H7 (cell line): ENCODE results near the gene ADAMTSL5. TPM values are rescaled to one million over a fixed set of nuclear protein-coding genes. Genes with fewer than 3 reads are reported as not detected.
"Not testable (repeated sequence)": the region's sequence is repeated elsewhere in the genome, so short reads cannot be mapped to it uniquely, and the experiment has no call there.

ENCODE experiments used
- DNase-seq: peaks from one replicate; pipeline ENCODE4 v3.0.0; 2012
- H3K27me3 ChIP-seq: 2 replicates; pipeline ENCODE4 v1.6.0; 2011; ENCODE audit warnings: mild to moderate bottlenecking, low read length; ENCODE audit not compliant: control insufficient read depth, insufficient read depth
- H3K36me3 ChIP-seq: replicated peaks from 2 replicates; pipeline ENCODE4 v1.5.1; 2011; ENCODE audit warnings: low read length; ENCODE audit not compliant: control insufficient read depth, insufficient read depth
- H3K4me3 ChIP-seq: 2 replicates; pipeline ENCODE4 v1.5.1; 2011; ENCODE audit warnings: low read depth, mild to moderate bottlenecking, control low read depth, low read length, moderate library complexity; ENCODE audit not compliant: insufficient read depth
- total RNA-seq: library from RNA; depleted of rRNA; stranded (reverse); fragments of >200 nt; shearing (Covaris generic); gene quantifications from 2 replicates; pipeline ENCODE4 v1.2.3, GENCODE V29; 2014

ADAMTSL5 gene
- total RNA-seq, 1 experiment from 2014 or later = 0.21 TPM

DNA sequence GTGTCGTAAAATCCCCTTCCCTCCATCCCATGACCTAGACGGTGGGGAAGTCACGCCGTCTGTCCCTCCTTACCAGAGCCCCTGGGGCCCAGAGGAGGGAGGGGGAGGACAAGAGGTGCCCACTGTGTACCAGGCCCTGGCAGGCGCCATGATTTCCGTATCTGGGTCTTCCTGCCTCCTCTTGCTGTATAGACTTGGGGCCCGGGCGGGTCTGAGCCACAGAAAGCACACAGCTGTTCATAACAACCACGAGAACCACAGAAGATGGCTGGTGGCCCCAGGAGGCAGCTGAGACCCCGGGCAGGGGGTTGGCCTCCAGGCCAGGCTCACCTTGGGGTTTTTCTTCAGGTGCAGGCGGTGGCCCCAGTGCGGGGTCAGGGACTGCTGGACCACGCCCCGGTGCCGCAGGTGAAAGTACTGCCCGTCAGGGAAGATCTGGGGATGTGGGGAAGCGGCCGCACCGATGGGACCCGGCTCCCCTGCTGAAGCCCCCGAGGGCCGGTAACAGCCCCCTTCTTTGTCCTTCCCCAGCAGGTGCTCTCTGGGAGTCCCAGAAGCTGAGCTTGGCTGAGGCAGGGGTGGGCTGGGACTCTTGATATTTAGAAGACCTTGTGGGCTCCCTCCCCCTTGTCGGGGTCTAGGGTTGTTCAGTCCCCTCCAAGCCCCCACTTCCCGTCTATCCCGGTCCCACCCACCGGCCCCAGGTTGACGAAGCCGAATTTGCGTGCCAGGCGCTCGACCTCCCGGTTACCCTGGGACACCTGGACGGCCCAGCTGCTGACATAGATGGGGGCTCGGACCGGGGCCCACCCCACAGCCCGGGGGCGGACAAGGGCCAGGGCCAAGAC is 23.1 kb downstream of the ADAMTSL5 start:
- Histone ChIP-seq H3K4me3 (peak overlapping the region; percentile 49), H3K36me3 (no peaks in the 10 kb centered on the region), H3K27me3 (peaks cover 19% of the 10 kb centered on the region)
- peak; percentile 84 for DNase-seq

DNA sequence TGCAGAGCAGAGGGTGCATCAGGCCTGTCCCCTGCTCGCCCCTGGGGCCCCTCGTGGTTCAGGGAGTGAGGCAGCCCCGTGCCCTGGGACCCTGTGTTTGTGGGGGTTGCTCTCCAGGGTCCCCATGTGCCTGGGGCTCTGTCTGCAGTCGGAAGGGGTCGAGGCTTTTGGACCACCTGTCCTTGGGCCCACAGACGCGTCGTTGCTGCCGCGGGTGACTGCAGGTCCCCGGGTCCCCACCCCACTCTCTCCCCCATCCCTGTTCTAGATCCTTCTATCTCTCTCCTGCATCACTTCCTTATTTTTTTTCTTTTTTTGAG is 24.6 kb downstream of the ADAMTSL5 start:
- peaks cover 19% of the 10 kb centered on the region for H3K27me3 ChIP-seq
- no peak for DNase-seq
- no peaks in the 10 kb centered on the region for H3K36me3 ChIP-seq
- no peak overlapping the region for H3K4me3 ChIP-seq

DNA sequence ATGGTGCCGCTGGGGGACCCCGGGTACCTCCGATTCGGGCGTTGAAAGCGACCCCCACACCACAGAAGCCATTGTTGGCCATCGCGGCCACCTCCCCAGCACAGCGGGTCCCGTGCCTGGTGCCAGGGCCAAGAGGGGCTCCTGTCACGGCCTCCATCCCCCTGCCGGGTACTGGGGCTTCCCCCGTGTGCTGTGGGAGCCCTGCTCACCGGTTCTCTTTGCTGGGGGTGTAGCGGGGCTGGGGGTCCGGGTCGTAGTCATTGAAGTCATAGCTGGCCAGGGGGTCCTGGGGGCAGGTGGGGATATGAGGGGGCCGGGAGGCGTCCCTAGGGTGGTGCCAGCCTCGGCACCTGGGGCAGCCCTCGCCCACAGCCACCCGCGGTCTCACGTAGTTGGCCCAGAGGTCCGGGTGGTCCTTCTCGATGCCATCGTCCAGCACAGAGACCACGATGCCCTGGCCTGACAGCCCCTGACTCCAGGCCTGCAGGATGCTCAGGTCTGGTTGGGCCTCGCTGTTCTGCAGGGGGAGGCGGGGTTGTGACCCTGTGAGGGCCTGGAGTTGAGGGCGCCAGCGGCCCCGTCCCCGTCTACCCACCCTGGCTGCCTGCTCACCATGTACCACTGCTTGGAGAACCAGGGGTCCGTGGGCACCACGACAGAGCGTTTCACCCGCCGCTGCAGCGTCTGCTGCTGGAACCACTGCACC is 25.1 kb downstream of the ADAMTSL5 start:
- Histone ChIP-seq H3K36me3 (no peaks in the 10 kb centered on the region), H3K27me3 (peaks cover 16% of the 10 kb centered on the region), H3K4me3 (no peak overlapping the region)
- no peak for DNase-seq

DNA sequence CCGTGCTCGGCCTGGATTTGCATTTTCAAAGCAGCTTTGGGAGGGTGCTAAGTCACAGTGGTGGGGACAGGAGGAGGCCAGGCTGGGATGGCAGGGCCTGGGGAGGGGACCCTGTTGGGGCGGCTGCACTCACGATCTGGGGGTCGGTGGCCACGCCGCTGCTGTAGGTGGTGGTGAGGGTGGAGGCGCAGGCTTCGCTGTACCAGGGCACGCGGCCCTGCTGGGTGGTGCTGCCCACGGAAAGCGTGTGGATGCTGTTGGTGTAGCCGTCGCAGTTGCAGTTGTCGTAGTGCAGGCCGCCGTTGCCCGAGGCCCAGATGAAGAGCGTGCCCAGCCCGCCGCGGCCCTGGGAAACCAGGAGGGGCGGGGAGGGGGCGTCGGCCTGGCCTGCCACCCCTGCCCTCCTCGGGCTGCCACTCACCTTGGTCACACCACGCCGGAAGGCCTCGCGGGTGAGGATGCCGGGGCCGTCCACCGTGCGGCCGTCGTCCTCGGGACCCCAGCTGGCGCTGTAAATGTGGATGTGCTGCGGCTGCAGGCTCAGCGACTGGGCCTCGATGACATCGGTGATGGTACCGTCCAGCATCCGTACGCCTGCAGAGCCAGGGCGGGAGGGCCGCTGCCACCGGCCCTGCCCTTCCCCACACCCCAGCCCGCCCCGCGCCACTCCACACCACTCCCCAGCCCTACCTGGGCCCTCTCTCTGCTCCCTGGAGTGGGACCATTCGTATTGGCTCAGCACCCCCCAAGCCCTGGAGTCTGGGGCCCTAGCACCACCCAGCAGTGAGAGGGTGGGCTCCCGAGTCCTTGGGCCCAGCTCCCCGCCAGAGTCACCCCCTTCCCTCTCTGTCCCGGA is 25.9 kb downstream of the ADAMTSL5 start:
- Histone ChIP-seq H3K27me3 (peaks cover 11% of the 10 kb centered on the region), H3K4me3 (no peak overlapping the region), H3K36me3 (no peaks in the 10 kb centered on the region)
- DNase-seq = peak; percentile 64

DNA sequence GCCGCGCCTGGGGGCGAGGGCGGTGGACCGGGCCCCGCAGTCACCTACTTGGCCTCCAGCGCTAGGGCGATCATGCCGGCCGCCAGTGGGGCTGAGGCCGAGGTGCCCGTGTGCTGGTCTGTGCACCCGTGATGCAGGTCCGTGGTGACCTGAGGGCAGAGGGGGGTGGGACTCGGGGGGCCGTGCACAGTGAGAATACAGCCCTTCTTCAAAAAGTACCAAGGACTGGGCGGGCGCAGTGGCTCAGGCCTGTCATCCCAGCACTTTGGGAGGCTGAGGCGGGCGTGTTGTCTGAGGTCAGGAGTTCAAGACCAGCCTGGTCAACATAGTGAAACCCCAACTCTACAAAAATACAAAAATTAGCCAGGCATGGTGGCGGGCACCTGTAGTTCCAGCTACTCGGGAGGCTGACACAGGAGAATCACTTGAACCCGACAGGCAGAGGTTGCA is 28.8 kb downstream of the ADAMTSL5 start:
- Histone ChIP-seq H3K27me3 (no peaks in the 10 kb centered on the region), H3K36me3 (no peaks in the 10 kb centered on the region), H3K4me3 (no peak overlapping the region)
- no peak for DNase-seq

DNA sequence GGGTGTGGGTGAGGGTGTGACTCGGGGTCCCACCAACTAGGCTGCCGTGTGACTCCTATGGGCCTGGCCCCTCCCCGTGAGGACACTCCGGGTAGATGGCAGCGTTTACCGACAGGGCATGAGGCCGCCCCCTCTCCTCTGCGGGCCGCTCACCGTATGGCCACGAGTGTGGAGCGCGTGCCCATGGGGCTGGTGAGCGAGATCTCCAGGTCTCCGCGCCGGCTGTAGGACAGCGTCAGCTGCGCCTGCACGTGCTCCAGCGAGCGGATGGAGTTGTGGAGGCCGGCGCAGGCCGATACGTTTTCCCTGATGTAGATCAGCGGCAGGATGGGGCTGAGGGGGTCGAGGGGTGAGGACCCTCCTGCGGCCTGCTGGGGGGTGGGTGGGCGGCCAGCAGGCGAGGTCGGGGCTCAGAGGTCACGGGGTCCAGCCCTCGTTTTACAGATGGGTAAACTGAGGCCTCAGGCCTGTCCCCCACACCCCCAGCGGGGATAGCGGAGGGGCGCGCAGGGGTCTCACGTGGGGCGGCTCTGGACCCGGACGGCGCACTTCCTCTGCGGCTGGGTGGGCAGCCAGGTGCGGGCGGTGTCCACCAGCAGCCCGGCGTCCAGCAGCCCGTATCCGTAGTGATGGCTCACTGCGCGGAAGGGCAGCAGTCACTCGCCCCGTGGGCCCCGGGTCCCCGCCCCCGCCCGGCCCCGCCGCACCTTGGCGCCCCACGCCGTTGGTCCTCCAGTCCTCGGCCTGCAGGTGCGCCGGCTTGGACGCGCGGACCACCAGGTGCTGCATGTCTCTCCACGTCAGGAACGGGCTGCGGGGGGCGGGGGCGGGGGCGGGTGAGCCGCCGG is 29.5 kb downstream of the ADAMTSL5 start:
- Histone ChIP-seq H3K36me3 (no peaks in the 10 kb centered on the region), H3K27me3 (no peaks in the 10 kb centered on the region), H3K4me3 (no peak overlapping the region)
- DNase-seq = peak; percentile 68

DNA sequence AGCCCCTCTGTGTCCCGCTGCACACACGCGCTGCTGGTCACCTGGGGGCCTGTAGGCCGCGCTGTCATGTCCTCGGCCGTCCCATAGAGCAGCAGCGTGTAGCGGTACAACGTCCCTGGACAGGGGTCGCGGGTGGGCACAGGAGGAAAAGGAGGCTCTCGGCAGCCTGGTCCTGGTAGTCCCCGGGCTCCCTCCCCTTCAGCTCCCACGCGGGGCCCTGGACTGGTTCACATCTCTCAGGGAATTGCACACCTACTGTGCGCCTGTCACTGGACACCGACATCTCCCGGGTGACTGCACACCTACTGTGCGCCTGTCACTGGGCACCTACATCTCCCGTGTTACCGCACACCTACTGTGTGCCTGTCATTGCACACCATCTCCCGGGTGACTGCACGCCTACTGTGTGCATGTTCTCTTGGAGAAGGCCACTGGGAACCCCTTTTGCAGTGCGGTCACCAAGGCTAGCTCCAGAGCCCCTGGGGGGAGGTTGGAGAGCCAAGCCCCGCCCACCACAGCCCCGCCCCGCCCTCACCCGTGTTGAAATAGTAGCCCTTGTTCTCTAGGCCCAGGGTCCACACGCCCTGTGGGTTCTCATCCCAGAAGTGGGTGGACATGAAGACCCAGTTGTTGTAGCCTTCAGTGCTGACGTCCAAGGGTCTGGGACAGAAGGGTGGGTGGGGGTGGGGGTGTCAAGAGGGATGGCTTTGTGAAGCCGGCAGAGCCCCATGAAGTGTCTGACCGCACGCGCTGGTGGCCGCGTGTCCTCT is 30.3 kb downstream of the ADAMTSL5 start:
- no peak overlapping the region for H3K4me3 ChIP-seq
- H3K27me3 ChIP-seq = no peaks in the 10 kb centered on the region
- DNase-seq = peak; percentile 72
- no peaks in the 10 kb centered on the region for H3K36me3 ChIP-seq

DNA sequence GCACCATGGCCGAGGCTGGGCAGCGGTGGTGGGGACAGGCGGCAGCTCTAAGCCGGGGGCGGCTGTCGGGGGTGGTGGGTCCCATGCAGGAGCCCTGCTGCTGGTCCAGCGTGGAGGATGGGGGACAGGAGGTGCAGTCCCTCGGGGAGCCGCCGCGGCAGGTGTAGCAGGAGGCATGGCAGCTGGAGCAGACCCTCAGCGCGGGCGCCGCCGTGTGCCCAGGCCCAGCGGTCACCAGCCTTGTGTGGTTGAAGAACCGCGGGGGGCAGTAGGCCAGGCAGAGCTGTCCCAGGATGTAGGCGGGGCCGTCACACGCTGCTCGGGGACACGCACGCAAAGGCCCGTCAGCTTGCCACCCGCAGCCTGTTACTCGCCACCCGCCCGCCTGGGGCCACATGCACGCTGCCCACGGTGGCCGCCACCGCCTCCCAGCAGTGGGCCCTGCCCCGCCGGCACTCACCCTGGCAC is 30.9 kb downstream of the ADAMTSL5 start:
- Histone ChIP-seq H3K36me3 (peaks cover 2% of the 10 kb centered on the region), H3K4me3 (no peak overlapping the region), H3K27me3 (no peaks in the 10 kb centered on the region)
- peak; percentile 65 for DNase-seq

DNA sequence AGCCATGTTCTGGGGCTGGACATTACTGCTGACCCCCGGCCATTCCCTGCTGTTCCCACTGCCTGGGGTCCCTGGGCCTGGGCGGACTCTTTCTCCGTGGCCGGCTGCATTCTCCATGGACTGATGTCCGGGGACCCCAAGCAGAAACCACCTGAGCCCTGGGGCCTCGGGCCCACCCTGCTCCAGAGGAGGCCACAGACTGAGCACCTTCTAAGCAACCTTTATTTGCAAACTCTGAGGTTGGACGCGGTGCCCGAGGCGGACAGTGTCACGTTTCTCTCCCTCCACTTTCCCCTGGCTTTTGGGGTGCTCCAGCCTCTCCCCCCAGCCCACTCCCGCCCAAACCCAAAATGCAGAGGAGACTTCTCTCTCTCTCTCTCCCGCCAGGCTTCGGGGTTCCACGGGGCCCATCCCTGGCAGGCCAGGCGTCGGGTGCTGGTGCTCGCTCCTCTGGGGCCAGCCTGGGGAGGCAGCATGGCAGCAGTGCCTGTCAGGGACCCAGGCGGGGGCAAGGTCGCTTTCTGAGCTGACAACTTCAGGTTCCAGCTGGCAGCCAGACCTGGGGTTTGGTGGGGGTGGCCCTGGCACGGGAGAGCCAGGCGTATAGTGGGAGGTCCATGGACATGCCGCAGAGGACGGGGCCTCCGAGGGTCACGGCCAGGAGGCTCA is 31.5 kb downstream of the ADAMTSL5 start:
- DNase-seq = no peak
- H3K36me3 ChIP-seq = peaks cover 2% of the 10 kb centered on the region
- no peaks in the 10 kb centered on the region for H3K27me3 ChIP-seq
- H3K4me3 ChIP-seq = no peak overlapping the region

DNA sequence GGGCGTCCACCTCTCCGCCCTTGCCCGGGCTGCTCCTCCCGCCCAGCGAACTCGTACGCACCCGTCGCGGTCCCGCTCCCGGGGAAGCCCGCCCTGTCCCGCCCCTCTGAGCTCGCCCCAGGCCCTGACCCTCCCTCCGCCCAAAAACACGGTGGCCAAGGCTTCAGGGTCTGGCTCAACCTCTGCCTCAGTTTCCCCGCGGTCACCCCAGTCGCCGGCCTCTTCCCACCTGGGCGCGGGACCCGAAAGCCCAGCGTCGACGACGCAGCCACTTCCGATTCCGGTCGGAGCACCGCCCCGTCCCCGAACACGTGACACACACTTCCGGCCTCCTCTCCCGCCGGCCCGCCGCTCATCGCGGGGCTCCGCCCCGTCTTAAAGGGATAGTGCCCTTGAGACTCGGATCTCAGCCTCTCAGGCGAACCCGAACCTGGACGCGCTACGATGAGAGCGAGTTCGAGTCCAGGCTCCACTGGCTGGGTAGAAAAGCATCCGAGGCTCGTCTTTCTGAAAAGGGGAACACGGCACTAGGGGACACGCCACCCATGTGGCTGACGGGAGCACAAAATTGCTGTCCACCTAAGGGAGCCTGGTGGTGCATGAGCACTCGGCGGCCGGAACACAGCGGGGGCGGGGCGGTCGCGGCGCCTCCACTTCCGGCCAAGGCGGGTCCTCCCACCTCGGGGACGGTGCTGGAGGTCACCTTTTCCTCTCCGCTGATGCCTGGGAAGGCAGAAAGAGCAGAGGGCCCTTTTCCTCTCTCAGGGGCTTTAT is 33.7 kb downstream of the ADAMTSL5 start, which contains the start of gene C19orf25:
Gene C19orf25 (minus strand): TSS at position 282 of the 774 bp plus-strand sequence. CDS start 312 bp downstream, outside the sequence.
- H3K36me3 ChIP-seq = peaks cover 2% of the 10 kb centered on the region
- peak within 1 kb of the TSS; percentile 80 for H3K4me3 ChIP-seq
- no peaks in the 10 kb centered on the region for H3K27me3 ChIP-seq
- peak; percentile 99 for DNase-seq

DNA sequence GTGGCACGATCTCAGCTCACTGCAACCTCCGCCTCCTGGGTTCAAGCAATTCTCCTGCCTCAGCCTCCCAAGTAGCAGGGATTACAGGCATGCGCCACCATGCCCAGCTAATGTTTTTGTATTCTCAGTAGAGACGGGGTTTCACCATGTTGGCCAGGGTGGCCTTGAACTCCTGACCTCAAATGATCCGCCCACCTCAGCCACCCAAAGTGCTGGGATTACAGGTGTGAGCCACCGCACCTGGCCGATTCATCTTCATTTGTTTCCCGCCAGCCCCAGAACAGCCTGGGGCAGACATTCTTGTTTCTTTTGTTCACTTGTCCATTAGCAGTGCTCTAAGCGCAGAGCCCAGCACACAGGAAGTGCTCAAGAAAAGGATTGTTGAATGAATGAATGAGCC is 35.8 kb downstream of the ADAMTSL5 start:
- H3K36me3 ChIP-seq, DNase-seq, H3K4me3 ChIP-seq: not testable (repeated sequence)
- H3K27me3 ChIP-seq = peaks cover 12% of the 10 kb centered on the region

DNA sequence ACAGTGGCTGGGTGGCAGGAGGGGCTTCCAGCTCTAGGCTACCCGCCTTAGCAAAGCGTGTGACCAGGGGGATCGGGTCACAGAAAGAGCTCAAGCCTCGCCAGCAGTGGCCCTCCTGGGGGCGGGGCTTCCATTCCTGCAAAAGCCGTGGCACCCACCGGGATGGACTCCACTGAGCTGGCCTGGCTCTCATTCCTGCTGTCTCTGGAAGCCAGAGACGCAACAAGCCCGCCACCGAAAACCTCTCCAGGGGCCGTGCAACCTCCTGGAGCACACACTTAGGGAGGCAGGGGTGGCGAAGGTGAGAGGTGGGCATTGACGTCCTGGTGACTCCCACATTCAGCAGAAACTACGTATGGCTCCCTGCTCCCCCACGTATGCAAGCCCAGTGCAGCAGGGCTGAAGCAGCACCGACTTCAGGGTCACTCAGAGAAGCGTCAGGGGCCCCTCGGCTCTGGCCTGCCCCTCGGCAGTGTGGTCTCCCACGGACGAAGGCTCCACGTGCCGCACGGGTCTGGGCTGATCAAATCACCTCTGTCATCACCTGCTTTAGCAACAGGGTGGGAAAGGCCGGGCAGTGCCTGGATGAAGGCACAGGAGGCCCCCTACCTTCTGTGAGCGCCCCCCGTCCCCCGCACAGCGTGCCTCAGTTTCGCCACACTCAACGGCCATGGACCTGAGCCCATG is 36.9 kb downstream of the ADAMTSL5 start:
- peaks cover 2% of the 10 kb centered on the region for H3K36me3 ChIP-seq
- H3K4me3 ChIP-seq = no peak overlapping the region
- peak; percentile 63 for DNase-seq

More for the DNA sequence above, 36.9 kb downstream of the ADAMTSL5 start:
- H3K27me3 ChIP-seq = peaks cover 24% of the 10 kb centered on the region
